Measurements from ENCODE around the gene ZNF532. TPM values are rescaled to one million over a fixed set of nuclear protein-coding genes. Genes with fewer than 3 reads are reported as not detected.

Gene ZNF532
- total RNA-seq, 1 donor from 2014 or later: 77.1 TPM

- Histone ChIP-seq H3K27ac (no peak overlapping the region), H3K36me3 (peaks cover 0 to 7% of the 10 kb centered on the region in 2 donors), H3K9me3 (no peaks in the 10 kb centered on the region), H3K4me3 (no peak overlapping the region), H3K4me1 (peaks cover 20% of the 10 kb centered on the region), H3K27me3 (no peaks in the 10 kb centered on the region)
- intact Hi-C loops (cut with DNase I): no loop called here
- TF ChIP-seq POLR2AphosphoS5 (IDR thresholded peaks at IDR 0.05; ENCODE audit: insufficient read depth in 1 of 2, low read depth in 1 of 2): no peak
- TF ChIP-seq POLR2A (IDR thresholded peaks at IDR 0.05): no peak
- no peak for TF ChIP-seq CTCF (IDR thresholded peaks at IDR 0.05)
- no peak for DNase-seq (ENCODE audit: extremely low spot score in 2 of 2)
Measured at GRCh38 chr18:58929206-58929605, 64.5 kb downstream of the ZNF532 start.

DNA sequence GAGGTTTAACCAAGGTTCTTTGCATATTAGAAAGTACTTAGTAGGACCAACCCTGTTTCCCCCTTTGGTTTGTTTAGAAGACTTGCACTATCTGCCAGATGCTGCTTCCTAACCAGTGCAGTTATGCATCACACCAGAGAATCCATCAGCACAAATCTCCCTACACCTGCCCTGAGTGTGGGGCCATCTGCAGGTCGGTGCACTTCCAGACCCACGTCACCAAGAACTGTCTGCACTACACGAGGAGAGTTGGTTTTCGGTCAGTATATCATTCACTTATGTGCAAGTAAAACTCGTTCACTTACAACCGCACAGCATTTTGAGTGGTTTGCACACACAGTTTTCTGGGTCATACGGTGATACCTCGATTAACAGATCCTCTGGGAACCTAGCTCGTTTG is 69.7 kb downstream of the ZNF532 start:
- Histone ChIP-seq H3K27ac (no peak overlapping the region), H3K4me3 (no peak overlapping the region), H3K4me1 (no peaks in the 10 kb centered on the region), H3K36me3 (peaks cover 0 to 8% of the 10 kb centered on the region in 2 donors), H3K9me3 (no peaks in the 10 kb centered on the region), H3K27me3 (no peaks in the 10 kb centered on the region)
- intact Hi-C loops (cut with DNase I): loop anchor here (10.0 kb wide), 1 partner anchor 1370 kb away; no protein-coding TSS in a partner anchor
- no peak for DNase-seq (ENCODE audit: extremely low spot score in 2 of 2)
- TF ChIP-seq POLR2A (IDR thresholded peaks at IDR 0.05) (no peak), CTCF (IDR thresholded peaks at IDR 0.05) (no peak), POLR2AphosphoS5 (IDR thresholded peaks at IDR 0.05; ENCODE audit: insufficient read depth in 1 of 2, low read depth in 1 of 2) (no peak)

DNA sequence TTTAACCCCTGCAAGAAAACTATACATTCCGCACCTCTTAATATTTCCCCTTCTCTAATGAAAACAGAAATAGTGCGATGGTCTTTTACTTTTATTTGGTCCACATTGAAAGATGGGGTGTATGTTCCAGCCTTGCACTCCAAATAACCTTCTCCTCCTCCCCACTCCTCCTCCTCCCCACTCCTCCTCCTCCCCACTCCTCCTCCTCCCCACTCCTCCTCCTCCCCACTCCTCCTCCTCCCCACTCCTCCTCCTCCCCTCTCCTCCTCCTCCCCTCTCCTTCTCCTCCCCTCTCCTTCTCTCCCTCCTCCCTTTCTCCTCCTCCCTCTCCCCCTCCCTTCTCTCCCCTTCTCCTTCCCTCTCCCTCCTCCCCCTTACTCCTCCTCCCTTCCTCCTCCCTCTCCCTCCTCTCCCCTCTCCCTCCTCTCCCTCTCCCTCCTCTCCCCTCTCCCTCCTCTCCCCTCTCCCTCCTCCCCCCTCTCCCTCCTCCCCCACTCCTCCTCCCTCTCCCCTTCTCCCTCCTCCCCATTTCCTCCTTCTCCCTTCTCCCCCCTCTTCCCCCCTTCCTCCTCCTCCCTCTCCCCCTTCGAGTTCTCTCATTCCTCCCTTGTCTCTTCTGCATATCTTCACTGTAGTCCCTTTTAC is 70.4 kb downstream of the ZNF532 start:
- TF ChIP-seq CTCF (IDR thresholded peaks at IDR 0.05): no peak
- no peak for TF ChIP-seq POLR2AphosphoS5 (IDR thresholded peaks at IDR 0.05; ENCODE audit: insufficient read depth in 1 of 2, low read depth in 1 of 2)
- TF ChIP-seq POLR2A (IDR thresholded peaks at IDR 0.05): no peak
- no peaks in the 10 kb centered on the region for H3K9me3 ChIP-seq
- H3K27me3 ChIP-seq: no peaks in the 10 kb centered on the region
- H3K27ac ChIP-seq: no peak overlapping the region
- intact Hi-C loops (cut with DNase I): loop anchor here (10.0 kb wide), 1 partner anchor 1370 kb away; no protein-coding TSS in a partner anchor
- H3K4me1 ChIP-seq: no peaks in the 10 kb centered on the region
- DNase-seq (ENCODE audit: extremely low spot score in 2 of 2): no peak
- peaks cover 0 to 15% of the 10 kb centered on the region in 2 donors for H3K36me3 ChIP-seq
- H3K4me3 ChIP-seq: no peak overlapping the region

- no peaks in the 10 kb centered on the region for H3K4me1 ChIP-seq
- peaks cover 0 to 22% of the 10 kb centered on the region in 2 donors for H3K36me3 ChIP-seq
- H3K27ac ChIP-seq: no peak overlapping the region
- DNase-seq (ENCODE audit: extremely low spot score in 2 of 2): no peak
- no peak overlapping the region for H3K4me3 ChIP-seq
- H3K9me3 ChIP-seq: no peaks in the 10 kb centered on the region
- intact Hi-C loops (cut with DNase I): loop anchor here (10.0 kb wide), 1 partner anchor 1372 kb away; no protein-coding TSS in a partner anchor
- no peaks in the 10 kb centered on the region for H3K27me3 ChIP-seq
- TF ChIP-seq POLR2A (IDR thresholded peaks at IDR 0.05) (no peak), POLR2AphosphoS5 (IDR thresholded peaks at IDR 0.05; ENCODE audit: insufficient read depth in 1 of 2, low read depth in 1 of 2) (no peak), CTCF (IDR thresholded peaks at IDR 0.05) (no peak)
Measured at GRCh38 chr18:58937071-58937886, 72.6 kb downstream of the ZNF532 start.
